ENCODE measurements around the gene ZNF507. TPM values are rescaled to one million over a fixed set of nuclear protein-coding genes. Genes with fewer than 3 reads are reported as not detected.

Gene ZNF507
- total and polyA plus RNA-seq, 9 donors, result 11.1 to 17.2 (median 14.4) TPM

GRCh38 chr19:32387701-32388392, 42.4 kb downstream of the ZNF507 start:
- Histone ChIP-seq H3K4me1 (ENCODE audit: control insufficient read depth, insufficient read depth, low read length) (no peaks in the 10 kb centered on the region), H3K27me3 (ENCODE audit: control insufficient read depth, insufficient read depth, low read length) (no peaks in the 10 kb centered on the region), H3K36me3 (ENCODE audit: control insufficient read depth, insufficient read depth, low read length) (peaks cover 11% of the 10 kb centered on the region), H3K4me3 (ENCODE audit: low read length) (no peak overlapping the region), H3K9me3 (replicated peaks; ENCODE audit: control insufficient read depth, low read depth, low read length) (no peaks in the 10 kb centered on the region), H3K27ac (ENCODE audit: low read length) (no peak overlapping the region)
- DNase-seq, result no peak
- WGBS (ENCODE audit: insufficient coverage), result 31% methylated on average over 3 of the region's 7 CpGs

GRCh38 chr19:32388393-32388855, 43.0 kb downstream of the ZNF507 start:
- Histone ChIP-seq H3K27ac (ENCODE audit: low read length) (no peak overlapping the region), H3K4me1 (ENCODE audit: control insufficient read depth, insufficient read depth, low read length) (no peaks in the 10 kb centered on the region), H3K27me3 (ENCODE audit: control insufficient read depth, insufficient read depth, low read length) (no peaks in the 10 kb centered on the region), H3K36me3 (ENCODE audit: control insufficient read depth, insufficient read depth, low read length) (peaks cover 5% of the 10 kb centered on the region), H3K9me3 (replicated peaks; ENCODE audit: control insufficient read depth, low read depth, low read length) (no peaks in the 10 kb centered on the region), H3K4me3 (ENCODE audit: low read length) (no peak overlapping the region)
- no peak for DNase-seq
- no CpG with 5 or more reads among the region's 3 CpGs for WGBS (ENCODE audit: insufficient coverage)

- H3K9me3 ChIP-seq (replicated peaks; ENCODE audit: control insufficient read depth, low read depth, low read length), result no peaks in the 10 kb centered on the region
- no peak for DNase-seq
- H3K27ac ChIP-seq (ENCODE audit: low read length), result no peak overlapping the region
- no peak overlapping the region for H3K4me3 ChIP-seq (ENCODE audit: low read length)
- H3K36me3 ChIP-seq (ENCODE audit: control insufficient read depth, insufficient read depth, low read length), result peaks cover 7% of the 10 kb centered on the region
- H3K27me3 ChIP-seq (ENCODE audit: control insufficient read depth, insufficient read depth, low read length), result no peaks in the 10 kb centered on the region
- no CpG with 5 or more reads among the region's 3 CpGs for WGBS (ENCODE audit: insufficient coverage)
- H3K4me1 ChIP-seq (ENCODE audit: control insufficient read depth, insufficient read depth, low read length), result no peaks in the 10 kb centered on the region
These were observed 47.5 kb downstream of the ZNF507 start for GRCh38 chr19:32392901-32393300.

- Histone ChIP-seq H3K4me3 (ENCODE audit: low read length) (no peak overlapping the region), H3K9me3 (replicated peaks; ENCODE audit: control insufficient read depth, low read depth, low read length) (no peaks in the 10 kb centered on the region), H3K4me1 (ENCODE audit: control insufficient read depth, insufficient read depth, low read length) (no peaks in the 10 kb centered on the region), H3K27ac (ENCODE audit: low read length) (no peak overlapping the region), H3K27me3 (ENCODE audit: control insufficient read depth, insufficient read depth, low read length) (no peaks in the 10 kb centered on the region), H3K36me3 (ENCODE audit: control insufficient read depth, insufficient read depth, low read length) (peaks cover 8% of the 10 kb centered on the region)
- DNase-seq, result peak; percentile 25
- 100% methylated on average over 1 of the region's 6 CpGs for WGBS (ENCODE audit: insufficient coverage)
These were observed 50.7 kb downstream of the ZNF507 start for GRCh38 chr19:32396046-32396652.

- WGBS (ENCODE audit: insufficient coverage), result 70% methylated on average over 2 of the region's 5 CpGs
- Histone ChIP-seq H3K4me3 (ENCODE audit: low read length) (no peak overlapping the region), H3K9me3 (replicated peaks; ENCODE audit: control insufficient read depth, low read depth, low read length) (no peaks in the 10 kb centered on the region), H3K27ac (ENCODE audit: low read length) (no peak overlapping the region), H3K4me1 (ENCODE audit: control insufficient read depth, insufficient read depth, low read length) (no peaks in the 10 kb centered on the region), H3K27me3 (ENCODE audit: control insufficient read depth, insufficient read depth, low read length) (no peaks in the 10 kb centered on the region), H3K36me3 (ENCODE audit: control insufficient read depth, insufficient read depth, low read length) (peaks cover 8% of the 10 kb centered on the region)
- DNase-seq, result no peak
These were observed 52.3 kb downstream of the ZNF507 start for GRCh38 chr19:32397671-32398101.

- peaks cover 24% of the 10 kb centered on the region for H3K4me1 ChIP-seq (ENCODE audit: control insufficient read depth, insufficient read depth, low read length)
- H3K9me3 ChIP-seq (replicated peaks; ENCODE audit: control insufficient read depth, low read depth, low read length), result no peaks in the 10 kb centered on the region
- H3K4me3 ChIP-seq (ENCODE audit: low read length), result no peak overlapping the region
- WGBS (ENCODE audit: insufficient coverage), result 87% methylated on average over 1 of the region's 1 CpG
- H3K27me3 ChIP-seq (ENCODE audit: control insufficient read depth, insufficient read depth, low read length), result no peaks in the 10 kb centered on the region
- no peak overlapping the region for H3K27ac ChIP-seq (ENCODE audit: low read length)
- H3K36me3 ChIP-seq (ENCODE audit: control insufficient read depth, insufficient read depth, low read length), result peaks cover 3% of the 10 kb centered on the region
- no peak for DNase-seq
These were observed 56.6 kb downstream of the ZNF507 start for GRCh38 chr19:32401992-32402391.

GRCh38 chr19:32403291-32403995, 58.0 kb downstream of the ZNF507 start:
- 44% methylated on average over 2 of the region's 5 CpGs for WGBS (ENCODE audit: insufficient coverage)
- Histone ChIP-seq H3K27ac (ENCODE audit: low read length) (no peak overlapping the region), H3K27me3 (ENCODE audit: control insufficient read depth, insufficient read depth, low read length) (no peaks in the 10 kb centered on the region), H3K4me1 (ENCODE audit: control insufficient read depth, insufficient read depth, low read length) (peaks cover 25% of the 10 kb centered on the region), H3K36me3 (ENCODE audit: control insufficient read depth, insufficient read depth, low read length) (peaks cover under 1% of the 10 kb centered on the region), H3K4me3 (ENCODE audit: low read length) (no peak overlapping the region), H3K9me3 (replicated peaks; ENCODE audit: control insufficient read depth, low read depth, low read length) (no peaks in the 10 kb centered on the region)
- DNase-seq, result no peak

GRCh38 chr19:32404213-32404932, 59.0 kb downstream of the ZNF507 start:
- WGBS (ENCODE audit: insufficient coverage), result 64% methylated on average over 10 of the region's 20 CpGs
- no peak for DNase-seq
- Histone ChIP-seq H3K27ac (ENCODE audit: low read length) (peak overlapping the region; percentile 97), H3K4me1 (ENCODE audit: control insufficient read depth, insufficient read depth, low read length) (peaks cover 25% of the 10 kb centered on the region), H3K9me3 (replicated peaks; ENCODE audit: control insufficient read depth, low read depth, low read length) (no peaks in the 10 kb centered on the region), H3K27me3 (ENCODE audit: control insufficient read depth, insufficient read depth, low read length) (no peaks in the 10 kb centered on the region), H3K4me3 (ENCODE audit: low read length) (peak overlapping the region; percentile 86), H3K36me3 (ENCODE audit: control insufficient read depth, insufficient read depth, low read length) (peaks cover 3% of the 10 kb centered on the region)

- Histone ChIP-seq H3K9me3 (replicated peaks; ENCODE audit: control insufficient read depth, low read depth, low read length) (no peaks in the 10 kb centered on the region), H3K27ac (ENCODE audit: low read length) (peak overlapping the region; percentile 97), H3K27me3 (ENCODE audit: control insufficient read depth, insufficient read depth, low read length) (no peaks in the 10 kb centered on the region), H3K36me3 (ENCODE audit: control insufficient read depth, insufficient read depth, low read length) (peaks cover 8% of the 10 kb centered on the region), H3K4me3 (ENCODE audit: low read length) (peak overlapping the region; percentile 86), H3K4me1 (ENCODE audit: control insufficient read depth, insufficient read depth, low read length) (peaks cover 25% of the 10 kb centered on the region)
- WGBS (ENCODE audit: insufficient coverage), result 0% methylated on average over 35 of the region's 36 CpGs
- DNase-seq, result peak; percentile 67
These were observed 59.6 kb downstream of the ZNF507 start for GRCh38 chr19:32404933-32405430.
